SH-SY5Y (cell line): Measurements from ENCODE around the gene C6orf132.

Experiments used
- GATA2 ChIP-seq: IDR thresholded peaks from 2 replicates; pipeline ENCODE4 v1.6.1; 2011; ENCODE audit warnings: mild to moderate bottlenecking, low read depth, low read length
- GATA3 ChIP-seq: IDR thresholded peaks from 2 replicates; pipeline ENCODE4 v1.6.1; 2011; ENCODE audit warnings: low read depth, mild to moderate bottlenecking, low read length, moderate library complexity

The C6orf132 gene

GRCh38 chr6:42168650-42169049 lies 26.2 kb upstream of the C6orf132 start:
- no peak for TF ChIP-seq GATA2
- no peak for TF ChIP-seq GATA3

DNA sequence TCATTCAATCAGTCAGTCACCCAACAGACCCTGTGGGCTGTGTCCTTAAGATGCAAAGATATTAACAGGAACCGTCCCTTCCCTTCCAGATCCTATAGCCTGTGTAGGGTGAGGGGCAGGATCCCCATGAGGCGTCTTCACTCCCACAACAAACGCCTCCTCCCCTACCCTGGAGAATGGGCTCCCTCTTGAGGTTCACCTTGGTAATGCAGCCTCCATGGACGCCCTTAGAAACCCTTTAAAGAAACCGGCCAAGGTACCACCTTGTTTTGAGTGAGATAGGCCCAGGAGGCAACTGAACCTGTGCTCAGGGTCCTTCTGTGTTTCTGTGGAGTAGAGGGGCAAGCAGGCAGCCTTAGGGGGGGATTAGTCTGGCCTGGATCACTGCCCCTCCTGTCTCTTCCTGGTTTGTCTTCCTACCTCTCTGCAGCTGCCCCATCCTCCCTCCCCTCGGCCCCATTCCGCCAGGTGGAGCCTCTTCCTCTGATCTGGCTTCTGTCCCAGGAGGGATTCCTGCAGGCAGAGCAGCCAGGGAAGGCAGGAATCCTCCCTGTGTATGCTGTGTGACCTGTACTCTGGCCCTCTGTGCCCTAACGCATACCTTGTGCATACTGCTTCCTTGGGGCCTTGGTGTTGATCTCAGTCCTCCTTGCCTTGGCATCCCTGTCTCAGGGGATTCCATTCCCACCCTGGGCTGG lies 24.2 kb upstream of the C6orf132 start:
- TF ChIP-seq GATA3 (no peak), GATA2 (no peak)

GRCh38 chr6:42165016-42165415 lies 22.6 kb upstream of the C6orf132 start:
- TF ChIP-seq GATA2 (no peak), GATA3 (no peak)

DNA sequence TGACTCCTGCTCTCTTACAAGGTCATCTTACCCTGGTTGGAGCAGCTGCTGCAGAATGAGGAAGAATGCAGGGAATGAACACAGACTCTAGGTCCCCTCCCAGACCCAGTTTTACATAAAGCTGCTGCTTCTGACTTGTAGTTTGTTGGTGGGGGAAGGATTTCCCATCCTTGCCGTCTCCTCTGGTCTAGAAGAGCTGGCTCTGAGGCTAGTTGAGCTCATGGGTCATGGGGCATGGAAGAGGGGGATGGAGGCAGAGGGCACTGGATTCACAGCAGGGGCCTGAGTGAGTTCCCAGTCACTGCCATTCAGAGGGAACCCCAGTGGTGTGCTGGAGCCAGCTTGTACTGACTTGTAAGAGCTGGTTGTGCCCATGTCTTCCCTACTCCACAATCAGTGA lies 21.6 kb upstream of the C6orf132 start:
- TF ChIP-seq GATA3 = no peak
- no peak for TF ChIP-seq GATA2

DNA sequence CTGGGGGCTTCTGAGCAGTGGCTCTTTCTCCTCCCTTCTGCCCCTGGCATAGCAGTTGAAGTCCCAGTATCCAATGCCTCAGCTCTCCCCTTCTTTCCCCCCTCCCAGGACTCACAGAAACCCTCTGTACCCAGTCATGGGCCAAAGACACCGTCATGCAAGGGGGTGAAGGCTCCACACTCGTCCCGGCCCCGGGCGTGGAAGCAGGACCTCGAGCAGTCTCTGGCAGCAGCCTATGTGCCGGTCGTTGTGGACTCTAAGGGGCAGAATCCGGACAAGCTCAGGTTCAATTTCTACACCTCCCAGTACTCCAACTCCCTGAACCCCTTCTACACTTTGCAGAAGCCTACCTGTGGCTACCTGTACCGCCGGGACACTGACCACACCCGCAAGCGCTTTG lies 20.4 kb upstream of the C6orf132 start:
- TF ChIP-seq GATA3 (no peak), GATA2 (no peak)

DNA sequence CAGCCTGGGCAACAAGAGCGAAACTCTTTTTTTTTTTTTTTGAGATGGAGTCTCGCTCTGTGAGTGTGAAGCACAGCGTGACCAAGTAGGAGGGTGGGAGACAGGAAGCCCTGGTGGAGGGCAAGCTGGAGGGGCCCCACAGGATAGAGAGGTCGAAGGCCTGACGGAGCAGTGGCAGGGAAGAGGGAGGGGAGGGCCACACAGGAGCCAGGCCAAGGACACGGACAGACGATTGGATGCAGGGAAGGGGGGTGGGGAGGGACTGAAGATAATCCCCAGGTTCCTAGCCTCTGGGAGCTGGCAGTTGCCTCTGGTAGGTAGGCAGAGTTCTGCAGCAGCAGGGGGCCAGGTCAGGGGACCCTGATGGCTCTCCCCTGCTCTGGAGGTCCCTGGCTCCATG lies 20.0 kb upstream of the C6orf132 start:
- TF ChIP-seq GATA3 (no peak), GATA2 (no peak)

DNA sequence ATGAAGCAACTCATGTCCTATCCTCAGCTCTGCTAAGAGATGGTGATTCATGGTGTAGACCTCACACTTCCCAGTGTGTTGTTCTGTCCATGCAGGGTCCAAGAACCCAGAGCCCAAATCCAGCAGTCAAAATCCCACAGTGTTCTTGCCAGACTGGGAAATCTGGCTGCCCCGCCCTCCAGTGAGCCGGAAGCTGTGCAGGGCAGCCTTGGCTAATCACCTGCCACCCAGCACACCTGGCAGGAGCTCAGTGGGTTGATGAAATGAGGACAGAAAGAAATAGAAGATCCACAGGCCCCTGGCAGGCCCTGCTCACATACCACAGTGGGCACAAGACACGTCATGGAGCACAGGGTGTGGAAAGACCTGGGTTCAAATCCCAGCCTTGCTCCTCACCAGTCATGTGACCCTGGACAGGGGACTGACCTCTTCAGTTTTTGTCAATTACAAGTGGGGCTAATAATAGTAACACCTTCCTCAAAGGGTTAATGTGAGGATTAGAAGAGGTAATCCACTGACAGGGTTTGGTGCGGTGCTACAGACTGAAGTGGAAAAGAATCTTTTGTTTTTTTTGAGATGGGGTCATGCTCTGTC lies 17.1 kb upstream of the C6orf132 start:
- TF ChIP-seq GATA3 (no peak), GATA2 (no peak)

GRCh38 chr6:42158631-42159030 lies 16.2 kb upstream of the C6orf132 start:
- TF ChIP-seq GATA3 (no peak), GATA2 (no peak)

- TF ChIP-seq GATA2 (no peak), GATA3 (no peak)
Observed at GRCh38 chr6:42158011-42158410, 15.6 kb upstream of the C6orf132 start.

DNA sequence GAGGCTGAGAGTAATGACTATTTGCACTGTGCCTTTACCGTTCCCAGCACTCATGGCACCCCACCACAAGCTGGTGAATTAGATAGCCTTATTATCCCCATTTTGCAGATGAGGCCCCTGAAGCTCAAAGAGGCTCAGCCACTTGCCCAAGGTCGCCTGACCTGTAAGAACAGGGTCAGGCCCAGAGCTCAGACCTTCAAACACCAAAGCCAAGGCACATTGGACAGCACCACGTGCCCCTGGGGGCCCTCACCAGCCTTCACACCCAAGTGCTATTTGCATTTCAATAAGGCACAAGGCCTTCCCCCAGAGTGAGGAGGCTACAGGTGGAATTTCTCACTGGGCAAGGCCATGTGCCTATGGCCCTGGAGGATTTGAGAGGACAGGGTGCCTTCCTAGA lies 14.2 kb upstream of the C6orf132 start:
- no peak for TF ChIP-seq GATA3
- no peak for TF ChIP-seq GATA2

DNA sequence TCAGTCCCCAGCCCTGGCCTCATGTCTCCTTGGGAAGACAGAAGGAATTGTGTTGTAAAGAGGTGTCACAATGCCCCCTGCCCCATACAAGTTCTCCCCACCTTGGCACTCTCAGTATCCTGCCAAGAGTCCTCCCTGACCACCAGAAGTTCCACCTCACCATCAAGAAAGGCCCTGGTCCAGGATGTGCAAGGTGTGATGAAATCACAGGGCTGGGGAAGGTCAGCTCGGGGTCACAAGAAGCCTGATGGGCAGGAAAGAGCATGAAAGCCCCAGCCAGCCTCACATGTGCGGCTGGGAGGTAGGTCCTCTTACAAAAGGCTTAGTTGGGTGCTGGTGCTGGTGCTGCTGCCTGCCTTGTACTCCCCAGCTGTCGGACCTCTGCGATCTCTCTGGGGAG lies 12.9 kb upstream of the C6orf132 start:
- no peak for TF ChIP-seq GATA3
- TF ChIP-seq GATA2 = no peak

DNA sequence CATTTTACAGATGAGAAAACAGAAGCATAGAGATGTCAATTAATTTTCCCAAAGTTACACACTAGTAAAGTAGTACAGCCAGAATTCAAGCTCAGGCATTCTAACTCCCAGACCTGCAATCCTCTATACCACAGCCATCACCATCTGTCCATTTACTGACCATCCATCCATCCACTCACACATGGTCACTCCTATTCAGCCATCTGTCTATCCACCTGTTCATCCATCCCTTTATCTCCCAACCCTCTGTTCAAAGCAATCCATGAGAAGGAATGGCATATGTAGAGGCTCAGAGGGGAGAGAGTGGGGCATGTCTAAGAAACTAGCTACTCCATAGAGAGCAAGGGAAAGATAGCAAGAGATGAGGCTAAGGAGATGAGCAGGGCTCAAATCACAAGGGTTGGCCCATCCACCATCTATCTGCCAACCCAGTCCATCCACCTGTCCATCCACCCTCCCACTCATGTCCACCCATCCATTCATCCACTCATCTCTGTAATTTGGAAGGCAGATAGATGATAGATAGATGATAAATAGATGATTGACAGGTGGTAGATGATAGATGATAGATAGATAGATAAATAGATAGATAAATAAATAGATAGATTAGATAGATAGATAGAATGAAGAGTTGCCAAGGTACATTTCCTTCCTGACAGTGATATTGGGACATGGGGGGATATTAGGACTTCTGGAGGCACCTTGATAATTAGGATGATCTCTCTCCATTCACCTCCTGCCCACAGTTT lies 12.2 kb upstream of the C6orf132 start:
- TF ChIP-seq GATA2 (no peak), GATA3 (no peak)

- no peak for TF ChIP-seq GATA3
- TF ChIP-seq GATA2 = no peak
Observed at GRCh38 chr6:42153921-42154320, 11.5 kb upstream of the C6orf132 start.

- TF ChIP-seq GATA2 (no peak), GATA3 (no peak)
Observed at GRCh38 chr6:42152024-42152423, 9.6 kb upstream of the C6orf132 start.

- TF ChIP-seq GATA3 (no peak), GATA2 (no peak)
Observed at GRCh38 chr6:42150254-42150653, 7.8 kb upstream of the C6orf132 start.
